ENCODE measurements around the gene CCDC190.
"Not testable (repeated sequence)": the region's sequence is repeated elsewhere in the genome, so short reads cannot be mapped to it uniquely, and the experiment has no call there.

CCDC190 gene

GRCh38 chr1:162876751-162877150 lies 15.8 kb upstream of the CCDC190 start:
- DNase-seq, result no peak

- peak; percentile 22 for DNase-seq
Measured at GRCh38 chr1:162873671-162874666, 13.0 kb upstream of the CCDC190 start.

- no peak for DNase-seq
Measured at GRCh38 chr1:162872981-162873380, 12.0 kb upstream of the CCDC190 start.

GRCh38 chr1:162871417-162871816 lies 10.4 kb upstream of the CCDC190 start:
- DNase-seq, result not testable (repeated sequence)

GRCh38 chr1:162868972-162869371 lies 8.0 kb upstream of the CCDC190 start:
- DNase-seq, result no peak

- no peak for DNase-seq
Measured at GRCh38 chr1:162861625-162862024, 650 bp upstream of the CCDC190 start.

- no peak for DNase-seq
Measured at GRCh38 chr1:162859191-162859590, 1.8 kb downstream of the CCDC190 start.

- no peak for DNase-seq
Measured at GRCh38 chr1:162857850-162858249, 3.1 kb downstream of the CCDC190 start.

- DNase-seq, result no peak
Measured at GRCh38 chr1:162856260-162856659, 4.7 kb downstream of the CCDC190 start.

GRCh38 chr1:162855461-162856150 lies 5.4 kb downstream of the CCDC190 start:
- DNase-seq, result no peak

- DNase-seq, result peak; percentile 53
Measured at GRCh38 chr1:162854245-162854882, 6.6 kb downstream of the CCDC190 start.

GRCh38 chr1:162851341-162851740 lies 9.6 kb downstream of the CCDC190 start:
- DNase-seq, result no peak

GRCh38 chr1:162849711-162850110 lies 11.3 kb downstream of the CCDC190 start:
- no peak for DNase-seq

GRCh38 chr1:162847839-162848453 lies 13.0 kb downstream of the CCDC190 start:
- DNase-seq, result peak; percentile 45

GRCh38 chr1:162846256-162847212 lies 14.4 kb downstream of the CCDC190 start:
- no peak for DNase-seq

- DNase-seq, result no peak
Measured at GRCh38 chr1:162844153-162844552, 16.8 kb downstream of the CCDC190 start.

- no peak for DNase-seq
Measured at GRCh38 chr1:162840250-162840839, 20.6 kb downstream of the CCDC190 start.

- DNase-seq, result no peak
Measured at GRCh38 chr1:162838863-162839262, 22.1 kb downstream of the CCDC190 start.

GRCh38 chr1:162835157-162835899 lies 25.6 kb downstream of the CCDC190 start:
- no peak for DNase-seq

- no peak for DNase-seq
Measured at GRCh38 chr1:162832470-162832869, 28.5 kb downstream of the CCDC190 start.

GRCh38 chr1:162829268-162829667 lies 31.7 kb downstream of the CCDC190 start:
- no peak for DNase-seq
